HUES64 (cell line): ENCODE data around the gene MYLK.

Source experiments
- H3K27ac ChIP-seq: 2 replicates; pipeline ENCODE4 v1.7.0; 2013; ENCODE audit warnings: low read depth, low read length, inconsistent platforms
- H3K27me3 ChIP-seq: 2 replicates; pipeline ENCODE4 v1.6.1; 2013; ENCODE audit warnings: mild to moderate bottlenecking, low read length; ENCODE audit not compliant: insufficient read depth
- H3K36me3 ChIP-seq: 2 replicates; pipeline ENCODE4 v1.6.1; 2013; ENCODE audit warnings: mild to moderate bottlenecking, low read length; ENCODE audit not compliant: insufficient read depth
- H3K4me1 ChIP-seq: 2 replicates; pipeline ENCODE4 v1.6.1; 2013; ENCODE audit warnings: mild to moderate bottlenecking, low read length, moderate library complexity; ENCODE audit not compliant: insufficient read depth
- H3K4me3 ChIP-seq: 2 replicates; pipeline ENCODE4 v1.5.1; 2013; ENCODE audit warnings: mild to moderate bottlenecking, low read length, moderate library complexity
- H3K9ac ChIP-seq: 2 replicates; pipeline ENCODE4 v1.6.1; 2013; ENCODE audit warnings: mild to moderate bottlenecking, low read depth, low read length
- H3K9me3 ChIP-seq: 2 replicates; pipeline ENCODE4 v1.6.1; 2013; ENCODE audit warnings: low read depth, low read length; ENCODE audit not compliant: insufficient read depth
- WGBS: fragments of 150-250, 120-280 bp; methylation state at CpG from one replicate; pipeline ENCODE4 v1.1.7; 2013; ENCODE audit warnings: missing lambda C conversion rate; 5-methylcytosine and 5-hydroxymethylcytosine counted together

Gene MYLK

GRCh38 chr3:123733805-123734526 lies 150.2 kb downstream of the MYLK start:
- Histone ChIP-seq H3K27me3 (no peaks in the 10 kb centered on the region), H3K9me3 (no peaks in the 10 kb centered on the region), H3K4me3 (no peak overlapping the region), H3K27ac (no peak overlapping the region), H3K36me3 (no peaks in the 10 kb centered on the region), H3K4me1 (no peaks in the 10 kb centered on the region), H3K9ac (no peak overlapping the region)
- 87% methylated on average over 13 of the region's 13 CpGs for WGBS

- no peak overlapping the region for H3K4me3 ChIP-seq
- no peaks in the 10 kb centered on the region for H3K36me3 ChIP-seq
- H3K27ac ChIP-seq, result no peak overlapping the region
- 96% methylated on average over 4 of the region's 4 CpGs for WGBS
- no peaks in the 10 kb centered on the region for H3K9me3 ChIP-seq
- H3K9ac ChIP-seq, result no peak overlapping the region
- no peaks in the 10 kb centered on the region for H3K27me3 ChIP-seq
- H3K4me1 ChIP-seq, result no peaks in the 10 kb centered on the region
These were observed 150.8 kb downstream of the MYLK start for GRCh38 chr3:123733341-123733740.

GRCh38 chr3:123732447-123732846 lies 151.7 kb downstream of the MYLK start:
- Histone ChIP-seq H3K4me3 (no peak overlapping the region), H3K9me3 (no peaks in the 10 kb centered on the region), H3K36me3 (no peaks in the 10 kb centered on the region), H3K27me3 (no peaks in the 10 kb centered on the region), H3K27ac (no peak overlapping the region), H3K9ac (no peak overlapping the region), H3K4me1 (no peaks in the 10 kb centered on the region)
- 89% methylated on average over 3 of the region's 3 CpGs for WGBS

- WGBS, result 95% methylated on average over 4 of the region's 4 CpGs
- H3K27me3 ChIP-seq, result no peaks in the 10 kb centered on the region
- H3K4me3 ChIP-seq, result no peak overlapping the region
- H3K4me1 ChIP-seq, result no peaks in the 10 kb centered on the region
- no peaks in the 10 kb centered on the region for H3K9me3 ChIP-seq
- no peaks in the 10 kb centered on the region for H3K36me3 ChIP-seq
- no peak overlapping the region for H3K27ac ChIP-seq
- no peak overlapping the region for H3K9ac ChIP-seq
These were observed 153.3 kb downstream of the MYLK start for GRCh38 chr3:123730829-123731228.

GRCh38 chr3:123728991-123729390 lies 155.1 kb downstream of the MYLK start:
- no peak overlapping the region for H3K4me3 ChIP-seq
- H3K36me3 ChIP-seq, result no peaks in the 10 kb centered on the region
- H3K9me3 ChIP-seq, result no peaks in the 10 kb centered on the region
- H3K27ac ChIP-seq, result no peak overlapping the region
- H3K4me1 ChIP-seq, result no peaks in the 10 kb centered on the region
- no peaks in the 10 kb centered on the region for H3K27me3 ChIP-seq
- H3K9ac ChIP-seq, result no peak overlapping the region
- WGBS, result 98% methylated on average over 2 of the region's 3 CpGs

DNA sequence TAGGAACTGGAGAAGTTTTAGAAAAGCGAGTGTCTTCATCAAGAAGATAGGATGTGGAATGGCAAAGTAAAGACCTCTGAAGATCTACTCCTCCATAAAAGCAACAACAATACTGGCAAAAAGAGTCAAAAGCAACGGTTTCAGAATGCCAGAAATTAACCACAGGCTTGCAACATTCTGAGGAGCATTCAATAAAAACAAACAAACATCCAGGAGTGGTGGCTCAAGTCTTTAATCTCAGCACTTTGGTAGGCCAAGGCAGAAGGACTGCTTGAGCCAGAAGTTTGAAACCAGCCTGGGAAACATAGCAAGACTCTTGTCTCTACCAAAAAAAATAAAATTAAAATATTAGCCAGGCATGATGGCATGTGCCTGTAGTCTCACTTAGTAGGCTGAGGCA lies 156.1 kb downstream of the MYLK start:
- H3K4me1 ChIP-seq, result no peaks in the 10 kb centered on the region
- no peak overlapping the region for H3K9ac ChIP-seq
- 70% methylated on average over 1 of the region's 2 CpGs for WGBS
- H3K27ac ChIP-seq, result no peak overlapping the region
- no peaks in the 10 kb centered on the region for H3K27me3 ChIP-seq
- H3K36me3 ChIP-seq, result no peaks in the 10 kb centered on the region
- H3K4me3 ChIP-seq, result no peak overlapping the region
- H3K9me3 ChIP-seq, result no peaks in the 10 kb centered on the region

DNA sequence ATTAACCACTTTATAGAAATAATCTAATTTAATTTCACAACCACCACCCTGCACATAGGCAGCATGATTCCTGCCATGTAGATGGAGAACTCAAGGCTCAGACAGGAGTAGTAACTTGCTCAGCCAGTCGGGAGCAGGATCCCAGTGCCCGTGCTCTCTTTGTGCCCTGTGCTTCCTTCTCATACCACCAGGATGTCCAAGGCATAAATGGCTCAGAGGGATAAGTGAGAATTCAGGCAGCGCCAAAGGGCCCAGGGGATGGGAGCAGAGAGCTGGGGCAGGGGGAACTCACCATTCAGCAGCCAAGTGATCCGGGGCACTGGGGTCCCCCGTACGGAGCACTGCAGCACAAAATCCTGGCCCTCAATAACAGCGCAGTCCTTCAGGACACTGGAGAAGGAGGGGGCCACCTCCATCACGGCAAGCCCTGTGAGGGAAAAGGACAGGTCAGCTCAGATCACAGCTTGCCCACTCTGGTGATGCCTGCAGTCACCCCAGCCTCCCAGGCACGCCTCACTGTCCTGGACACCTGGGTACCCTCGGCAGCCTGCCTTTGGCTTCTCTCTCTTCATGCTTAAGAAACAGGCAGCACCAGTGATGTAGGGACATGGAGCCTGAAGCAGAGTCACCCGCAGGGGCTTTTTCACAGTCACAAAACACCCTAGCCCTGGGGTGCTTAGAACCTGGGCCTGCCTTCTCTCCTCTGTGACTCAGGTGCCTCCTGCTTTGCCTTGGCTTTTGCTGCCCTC lies 158.3 kb downstream of the MYLK start:
- H3K4me3 ChIP-seq, result no peak overlapping the region
- H3K9ac ChIP-seq, result no peak overlapping the region
- no peaks in the 10 kb centered on the region for H3K9me3 ChIP-seq
- WGBS, result 92% methylated on average over 11 of the region's 11 CpGs
- H3K36me3 ChIP-seq, result no peaks in the 10 kb centered on the region
- no peak overlapping the region for H3K27ac ChIP-seq
- H3K4me1 ChIP-seq, result no peaks in the 10 kb centered on the region
- H3K27me3 ChIP-seq, result no peaks in the 10 kb centered on the region

DNA sequence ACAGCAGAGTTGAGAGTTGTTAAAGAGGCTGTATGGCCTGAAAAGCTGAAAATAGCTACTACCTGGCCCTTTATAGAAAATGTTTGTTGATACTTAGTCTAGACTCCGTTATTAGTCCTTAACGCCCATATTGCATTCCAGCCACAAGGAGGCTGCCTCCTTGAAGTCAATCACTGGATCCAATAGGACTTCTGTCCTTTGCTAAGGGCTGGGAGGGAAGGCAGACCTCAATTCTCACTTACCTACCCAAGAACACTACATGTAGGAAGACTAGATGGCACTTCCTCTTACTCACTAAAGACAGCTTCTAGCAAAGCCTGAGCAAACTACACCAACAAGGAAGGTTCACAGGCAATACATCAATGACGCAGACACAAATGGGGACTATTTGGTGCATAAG lies 159.8 kb downstream of the MYLK start:
- no peak overlapping the region for H3K9ac ChIP-seq
- H3K27ac ChIP-seq, result no peak overlapping the region
- no peaks in the 10 kb centered on the region for H3K9me3 ChIP-seq
- H3K27me3 ChIP-seq, result no peaks in the 10 kb centered on the region
- no peak overlapping the region for H3K4me3 ChIP-seq
- H3K36me3 ChIP-seq, result no peaks in the 10 kb centered on the region
- H3K4me1 ChIP-seq, result no peaks in the 10 kb centered on the region
- 58% methylated on average over 3 of the region's 3 CpGs for WGBS

DNA sequence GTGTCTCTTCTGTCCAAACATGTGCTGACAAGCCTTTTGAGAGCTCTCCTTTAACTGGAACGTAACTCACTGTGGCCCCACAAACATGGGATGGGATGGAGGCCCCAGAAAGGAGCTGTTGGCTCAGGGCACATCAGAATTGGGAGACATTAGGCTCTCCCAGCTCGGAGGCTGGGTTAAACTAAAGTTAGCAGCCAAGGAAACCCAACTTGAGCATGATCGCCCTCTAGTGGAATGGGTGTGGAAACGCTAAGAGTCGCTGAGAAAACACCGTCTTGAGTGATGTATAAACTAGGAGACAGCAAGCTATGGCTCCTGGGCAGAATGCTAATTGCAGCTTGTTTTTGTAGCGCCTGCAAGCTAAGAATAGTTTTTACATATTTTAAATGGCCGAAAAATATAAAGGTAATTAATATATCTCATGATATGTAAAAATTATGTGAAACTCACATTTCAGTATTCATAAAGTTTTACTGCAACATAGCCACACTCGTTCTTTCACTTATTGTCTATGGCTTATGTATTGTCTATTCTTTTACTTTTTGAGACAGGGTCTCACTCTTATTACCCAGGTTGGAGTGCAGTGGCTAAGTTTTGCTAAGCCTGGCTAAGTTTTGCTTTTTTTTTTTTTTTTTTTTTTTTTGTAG lies 160.5 kb downstream of the MYLK start:
- Histone ChIP-seq H3K9me3 (no peaks in the 10 kb centered on the region), H3K27ac (no peak overlapping the region), H3K27me3 (no peaks in the 10 kb centered on the region), H3K4me3 (no peak overlapping the region), H3K4me1 (no peaks in the 10 kb centered on the region), H3K9ac (no peak overlapping the region), H3K36me3 (no peaks in the 10 kb centered on the region)
- 21% methylated on average over 7 of the region's 9 CpGs for WGBS

DNA sequence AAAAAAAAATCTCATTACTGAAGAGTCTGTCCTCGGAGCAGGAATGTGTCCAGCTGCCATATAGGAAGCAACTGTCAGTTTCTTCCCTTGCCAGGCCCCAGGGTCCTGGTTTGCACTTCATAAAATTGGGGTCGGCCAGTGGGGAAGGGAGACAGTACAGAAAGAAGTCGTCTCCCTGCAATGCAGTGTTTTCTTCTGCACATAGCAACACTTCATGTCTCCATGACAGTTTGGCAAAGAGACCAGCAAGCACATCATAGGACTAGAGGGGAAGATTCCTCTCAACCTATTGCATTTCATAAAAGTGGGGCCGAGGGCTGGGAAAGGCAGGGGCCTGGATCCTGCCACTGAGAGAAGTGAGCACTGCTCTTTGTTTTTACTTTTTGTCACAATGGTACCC lies 161.1 kb downstream of the MYLK start:
- Histone ChIP-seq H3K36me3 (no peaks in the 10 kb centered on the region), H3K9ac (no peak overlapping the region), H3K9me3 (no peaks in the 10 kb centered on the region), H3K27ac (no peak overlapping the region), H3K4me1 (no peaks in the 10 kb centered on the region), H3K4me3 (no peak overlapping the region), H3K27me3 (no peaks in the 10 kb centered on the region)
- WGBS, result 90% methylated on average over 3 of the region's 4 CpGs

DNA sequence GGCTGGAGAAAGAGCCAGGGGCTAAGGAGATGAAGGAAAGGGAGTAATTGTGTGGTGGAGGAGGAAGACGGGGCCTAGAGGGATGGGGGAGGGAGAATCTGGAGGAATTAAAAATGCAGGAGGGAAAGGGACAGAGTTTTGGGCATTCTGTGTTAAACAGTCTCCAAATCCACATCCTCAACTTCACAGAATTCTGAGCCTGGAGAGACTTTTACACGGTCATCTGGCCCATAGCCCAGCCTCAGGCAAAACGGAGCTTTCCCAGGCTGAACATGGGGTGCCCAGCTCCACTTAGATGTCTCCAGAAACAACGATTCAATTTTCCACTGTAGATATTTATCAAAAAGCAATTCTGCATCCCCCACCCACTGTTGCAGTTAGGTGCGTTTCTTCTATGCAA lies 161.7 kb downstream of the MYLK start:
- no peak overlapping the region for H3K9ac ChIP-seq
- no peaks in the 10 kb centered on the region for H3K4me1 ChIP-seq
- no peak overlapping the region for H3K4me3 ChIP-seq
- H3K27ac ChIP-seq, result no peak overlapping the region
- H3K9me3 ChIP-seq, result no peaks in the 10 kb centered on the region
- H3K36me3 ChIP-seq, result no peaks in the 10 kb centered on the region
- WGBS, result 74% methylated on average over 5 of the region's 5 CpGs
- H3K27me3 ChIP-seq, result no peaks in the 10 kb centered on the region
